Astrocyte of the cerebellum (primary cell): ENCODE results near the gene MBP.
A peak's percentile ranks its signal among the peaks of the same experiment; 100 is the strongest.

ENCODE experiments used
- DNase-seq: peaks from one replicate; pipeline ENCODE4 v3.0.0-alpha.2; 2011; ENCODE audit warnings: low read depth
- H3K4me3 ChIP-seq: 2 replicates; pipeline ENCODE4 v1.5.1; 2011; ENCODE audit warnings: mild to moderate bottlenecking, low read depth, low read length, moderate library complexity
- CTCF ChIP-seq: IDR thresholded peaks from 2 replicates; pipeline ENCODE4 v1.5.1; 2012; ENCODE audit warnings: low read length, low read depth, moderate library complexity, mild to moderate bottlenecking; ENCODE audit errors: missing control alignments
- in situ Hi-C: cut with HindIII; loops from 2 replicates; pipeline ENCODE4 v1.10.0; 2017; ENCODE audit warnings: low sequenced_read_pairs

MBP gene

GRCh38 chr18:77108001-77108692, 24.4 kb downstream of the MBP start:
- DNase-seq: peak; percentile 50
- no peak overlapping the region for H3K4me3 ChIP-seq
- no peak for TF ChIP-seq CTCF

GRCh38 chr18:77107292-77107691, 25.3 kb downstream of the MBP start:
- DNase-seq: no peak
- in situ Hi-C loops: no loop called here
- H3K4me3 ChIP-seq: no peak overlapping the region
- no peak for TF ChIP-seq CTCF

More at GRCh38 chr18:77108001-77108692, 24.4 kb downstream of the MBP start:
- in situ Hi-C loops: no loop called here

GRCh38 chr18:77106331-77106730, 26.3 kb downstream of the MBP start:
- H3K4me3 ChIP-seq: no peak overlapping the region
- TF ChIP-seq CTCF: no peak
- DNase-seq: no peak
- in situ Hi-C loops: no loop called here

DNA sequence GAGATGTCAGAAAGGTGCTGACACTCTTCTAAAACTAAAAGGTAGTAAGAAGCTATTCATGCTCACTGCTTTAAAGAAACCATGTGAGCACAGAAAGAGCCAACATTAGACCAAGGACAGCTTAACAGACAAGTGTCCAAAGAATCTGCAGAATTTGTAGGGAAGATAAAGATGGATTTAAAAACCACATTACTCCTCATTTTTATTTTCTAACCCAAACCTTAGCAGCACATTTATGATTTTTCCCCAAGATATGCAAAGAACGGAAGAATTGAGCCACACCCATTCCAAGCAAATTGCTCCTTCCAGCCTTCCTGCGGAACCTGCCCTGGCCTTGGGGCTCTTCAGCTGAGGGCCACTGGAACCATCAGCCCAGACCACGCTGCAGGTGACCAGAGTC, 26.9 kb downstream of the MBP start:
- no peak for TF ChIP-seq CTCF
- in situ Hi-C loops: no loop called here
- H3K4me3 ChIP-seq: no peak overlapping the region
- DNase-seq: no peak

GRCh38 chr18:77105028-77105427, 27.6 kb downstream of the MBP start:
- no peak overlapping the region for H3K4me3 ChIP-seq
- no peak for TF ChIP-seq CTCF
- no peak for DNase-seq
- in situ Hi-C loops: no loop called here

GRCh38 chr18:77103991-77104531, 28.5 kb downstream of the MBP start:
- H3K4me3 ChIP-seq: no peak overlapping the region
- DNase-seq: no peak
- TF ChIP-seq CTCF: no peak
- in situ Hi-C loops: no loop called here
